Stimulated activated CD4-positive, alpha-beta T cell treated with anti-CD3 and anti-CD28 coated beads, Interleukin-2, amount 100 ng/mL, for 4 hours (primary cell): ENCODE data around the gene LRRC75A.
"Not testable (repeated sequence)": the region's sequence is repeated elsewhere in the genome, so short reads cannot be mapped to it uniquely, and the experiment has no call there.

ENCODE experiments used
- DNase-seq: peaks from one replicate; pipeline ENCODE4 v3.0.0-alpha.2; 2020; ENCODE audit warnings: low read depth

Gene LRRC75A

GRCh38 chr17:16471295-16471694 is 20.7 kb downstream of the LRRC75A start:
- no peak for DNase-seq

DNA sequence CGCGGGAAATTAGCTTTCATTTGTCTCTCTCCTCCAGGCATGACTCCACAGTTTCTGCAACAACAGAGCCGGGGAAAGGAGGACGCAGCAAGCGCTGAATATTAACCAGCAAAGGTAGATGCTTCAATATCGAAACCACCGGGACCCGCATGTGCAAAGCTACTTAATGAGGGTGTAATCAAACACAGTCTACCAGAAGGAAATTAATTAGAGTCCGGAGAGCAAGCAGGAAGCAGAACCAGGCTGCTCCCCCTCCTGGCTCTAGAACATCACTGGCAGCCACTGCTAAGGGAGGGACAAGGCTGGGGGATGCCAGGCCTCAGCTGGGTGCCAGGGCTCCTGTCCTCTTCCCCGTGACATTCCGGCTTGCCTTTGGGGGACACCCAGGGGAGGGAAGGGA is 21.7 kb downstream of the LRRC75A start:
- no peak for DNase-seq

- DNase-seq: no peak
Observed at GRCh38 chr17:16468428-16468992, 23.5 kb downstream of the LRRC75A start.

- no peak for DNase-seq
Observed at GRCh38 chr17:16467886-16468285, 24.1 kb downstream of the LRRC75A start.

- no peak for DNase-seq
Observed at GRCh38 chr17:16467044-16467443, 24.9 kb downstream of the LRRC75A start.

GRCh38 chr17:16466407-16466806 is 25.6 kb downstream of the LRRC75A start:
- DNase-seq: no peak

GRCh38 chr17:16465861-16466338 is 26.1 kb downstream of the LRRC75A start:
- DNase-seq: no peak

- no peak for DNase-seq
Observed at GRCh38 chr17:16465052-16465312, 27.0 kb downstream of the LRRC75A start.

- no peak for DNase-seq
Observed at GRCh38 chr17:16464303-16465051, 27.5 kb downstream of the LRRC75A start.

GRCh38 chr17:16463358-16464302 is 28.4 kb downstream of the LRRC75A start:
- no peak for DNase-seq

GRCh38 chr17:16462070-16462864 is 29.7 kb downstream of the LRRC75A start:
- DNase-seq: no peak

GRCh38 chr17:16461606-16461866 is 30.5 kb downstream of the LRRC75A start:
- no peak for DNase-seq

DNA sequence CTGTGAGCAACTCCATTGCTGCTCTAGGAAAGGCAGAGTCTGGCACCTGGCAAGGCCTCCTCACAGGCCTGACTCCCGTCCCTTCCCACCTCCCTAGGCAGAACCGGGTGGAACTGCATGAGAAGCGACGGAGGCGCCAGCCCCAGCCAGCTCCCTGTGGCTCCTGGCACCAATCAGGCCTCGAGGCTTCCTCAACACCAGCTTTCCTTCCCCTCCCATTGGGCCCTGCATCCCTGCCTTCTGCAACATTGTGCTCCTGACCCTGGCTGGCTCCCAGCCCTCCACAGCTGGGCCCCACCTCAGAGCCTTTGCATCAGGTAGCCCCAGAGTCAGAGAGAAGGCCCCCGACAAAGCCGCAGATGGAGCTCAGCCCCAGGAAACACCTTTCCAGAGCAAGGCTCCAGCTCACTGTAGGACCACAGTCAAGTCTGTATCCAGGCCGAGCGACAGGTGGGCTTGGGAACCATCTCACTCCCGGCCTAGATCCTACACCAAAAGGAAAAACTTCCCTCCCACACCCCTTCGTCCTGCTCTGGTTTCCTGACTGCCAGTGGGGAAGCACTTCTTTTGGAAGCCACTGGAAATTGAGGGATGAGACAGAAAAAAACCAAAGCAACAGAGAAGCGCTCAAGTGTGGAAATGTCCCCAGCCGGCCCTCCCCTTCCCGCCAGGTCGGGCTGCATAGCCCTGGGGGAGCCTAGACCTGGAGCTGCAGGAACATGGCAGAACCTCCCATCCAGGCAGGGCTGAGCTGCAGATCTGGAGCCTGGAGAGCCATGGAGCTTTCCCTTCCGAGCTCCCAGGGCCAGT is 31.0 kb downstream of the LRRC75A start:
- DNase-seq: no peak

- no peak for DNase-seq
Observed at GRCh38 chr17:16459855-16460550, 32.0 kb downstream of the LRRC75A start.

DNA sequence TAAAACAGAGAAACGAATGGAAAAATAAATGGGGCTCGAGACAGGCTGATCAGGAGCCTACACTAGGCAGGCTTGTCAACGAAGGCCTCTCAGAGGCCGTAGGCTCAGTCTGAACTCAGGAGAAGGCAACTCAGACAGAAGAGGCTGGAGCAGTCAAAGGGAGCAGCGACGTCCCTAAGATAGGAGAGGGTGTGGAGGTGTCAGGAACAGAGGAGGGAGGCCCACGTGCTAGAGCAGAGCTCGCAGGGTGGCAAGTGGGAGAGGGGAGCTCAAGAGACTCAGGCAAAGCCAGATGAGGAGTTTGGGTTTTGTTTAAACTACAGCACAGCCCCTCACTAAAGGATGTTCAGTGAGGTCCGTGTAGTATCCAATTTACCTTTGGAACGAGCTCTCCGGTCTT is 32.7 kb downstream of the LRRC75A start:
- DNase-seq: no peak

DNA sequence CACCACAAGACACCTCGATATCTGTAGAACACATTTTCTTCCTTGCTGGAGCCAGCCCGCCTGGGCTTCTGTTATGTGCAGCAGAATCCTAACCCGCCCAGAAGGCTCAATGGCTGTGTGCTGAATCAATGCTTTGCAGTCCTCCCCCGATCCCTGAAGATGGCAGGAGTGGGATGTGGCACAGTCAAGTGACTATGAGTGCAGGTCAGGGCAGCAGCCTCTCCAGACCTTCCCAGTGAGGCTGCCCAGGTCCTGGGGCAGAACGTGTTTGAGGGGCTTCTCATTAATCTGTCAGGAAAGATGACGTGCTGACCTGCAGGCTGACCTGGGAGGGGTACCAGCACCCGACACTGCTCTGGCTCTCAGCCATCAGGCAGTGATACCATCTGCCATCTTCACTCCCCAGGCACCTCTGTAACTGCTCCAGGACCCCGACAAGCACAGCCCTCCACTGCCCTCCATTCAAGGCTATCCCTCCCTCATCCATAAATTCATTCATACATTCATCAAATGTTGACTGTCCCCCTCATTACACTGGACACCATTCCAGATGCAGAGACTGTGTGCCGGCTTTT is 35.2 kb downstream of the LRRC75A start:
- DNase-seq: no peak

DNA sequence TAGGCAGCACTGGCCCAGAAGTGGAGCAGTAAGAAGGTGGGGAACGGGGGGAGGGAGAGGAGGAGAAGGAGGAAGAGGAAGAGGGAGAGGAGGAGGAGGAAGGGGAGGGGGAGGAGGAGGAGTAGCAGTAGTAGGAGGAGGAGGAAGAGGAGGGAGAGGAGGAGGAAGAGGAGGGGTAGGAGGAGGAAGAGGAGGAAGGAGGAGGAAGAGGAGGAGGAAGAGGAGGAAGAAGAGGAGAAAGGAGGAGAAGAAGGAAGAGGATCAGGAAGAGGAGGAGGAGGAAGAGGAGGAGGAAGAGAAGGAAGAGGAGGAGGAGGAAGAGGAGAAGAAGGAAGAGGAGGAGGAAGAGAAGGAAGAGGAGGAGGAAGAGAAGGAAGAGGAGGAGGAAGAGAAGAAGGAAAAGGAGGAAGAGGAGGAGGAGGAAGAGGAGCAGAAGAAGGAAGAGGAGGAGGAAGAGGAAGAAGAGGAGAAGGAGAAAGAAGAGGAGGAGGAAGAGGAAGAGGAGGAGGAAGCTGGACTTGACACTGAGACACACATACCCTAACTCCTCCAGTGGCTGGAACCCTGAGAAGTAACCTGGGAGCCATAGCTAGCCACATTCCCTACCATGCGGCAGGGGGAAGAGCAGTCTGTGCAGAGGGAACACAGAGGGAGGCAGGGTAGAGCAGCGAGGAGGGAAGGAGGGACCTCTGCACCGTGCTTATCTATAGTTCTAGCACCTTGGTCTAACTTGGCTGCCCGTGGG is 35.8 kb downstream of the LRRC75A start:
- DNase-seq: no peak

DNA sequence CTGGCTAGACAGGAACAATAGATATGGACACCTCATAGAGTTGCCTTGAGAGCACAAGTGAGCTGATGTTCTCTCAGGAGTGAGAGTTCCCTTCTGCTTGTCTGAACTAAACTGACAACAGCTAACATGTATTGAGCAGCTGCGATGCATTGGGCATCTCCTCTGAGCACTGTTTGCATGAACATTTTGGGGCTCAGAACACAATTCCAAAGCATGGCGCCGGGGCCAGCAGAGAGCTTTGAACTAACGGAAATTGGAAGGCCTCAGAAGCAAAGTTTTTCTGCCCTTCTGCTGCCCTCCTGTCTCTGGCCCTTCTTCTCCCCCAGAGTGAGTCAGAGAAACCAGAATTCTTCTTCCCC is 38.5 kb downstream of the LRRC75A start:
- DNase-seq: no peak

GRCh38 chr17:16452268-16452667 is 39.7 kb downstream of the LRRC75A start:
- not testable (repeated sequence) for DNase-seq

DNA sequence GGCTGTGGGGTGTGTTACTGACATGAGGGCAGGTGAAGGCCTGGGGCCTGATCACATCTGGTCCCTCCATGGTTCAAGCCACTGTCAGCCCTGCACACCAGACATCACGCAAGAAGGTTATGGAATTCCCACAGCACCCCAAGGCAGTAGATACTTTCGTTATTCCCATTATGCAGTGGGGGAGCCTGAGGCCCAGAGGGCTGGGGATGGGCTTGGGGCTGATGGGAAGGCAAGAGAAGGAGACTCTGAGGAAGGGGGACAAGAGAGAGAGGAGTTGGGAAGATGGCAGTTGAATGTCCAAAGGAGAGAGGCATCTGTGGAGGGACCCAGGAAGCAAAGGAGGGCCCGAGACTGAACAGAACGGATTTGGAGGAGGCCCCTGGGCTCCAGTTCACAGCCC is 42.0 kb downstream of the LRRC75A start:
- DNase-seq: no peak
